Measurements from ENCODE around the gene PSMF1. TPM values are rescaled to one million over a fixed set of nuclear protein-coding genes. Genes with fewer than 3 reads are reported as not detected.
A peak's percentile ranks its signal among the peaks of the same experiment; 100 is the strongest.

PSMF1 gene
- total and polyA plus RNA-seq, 9 of the 15 experiments (the other 6 are each of a cell fraction or from before 2014, with no cell fraction given): 8.5 to 192 (median 33.2) TPM

DNA sequence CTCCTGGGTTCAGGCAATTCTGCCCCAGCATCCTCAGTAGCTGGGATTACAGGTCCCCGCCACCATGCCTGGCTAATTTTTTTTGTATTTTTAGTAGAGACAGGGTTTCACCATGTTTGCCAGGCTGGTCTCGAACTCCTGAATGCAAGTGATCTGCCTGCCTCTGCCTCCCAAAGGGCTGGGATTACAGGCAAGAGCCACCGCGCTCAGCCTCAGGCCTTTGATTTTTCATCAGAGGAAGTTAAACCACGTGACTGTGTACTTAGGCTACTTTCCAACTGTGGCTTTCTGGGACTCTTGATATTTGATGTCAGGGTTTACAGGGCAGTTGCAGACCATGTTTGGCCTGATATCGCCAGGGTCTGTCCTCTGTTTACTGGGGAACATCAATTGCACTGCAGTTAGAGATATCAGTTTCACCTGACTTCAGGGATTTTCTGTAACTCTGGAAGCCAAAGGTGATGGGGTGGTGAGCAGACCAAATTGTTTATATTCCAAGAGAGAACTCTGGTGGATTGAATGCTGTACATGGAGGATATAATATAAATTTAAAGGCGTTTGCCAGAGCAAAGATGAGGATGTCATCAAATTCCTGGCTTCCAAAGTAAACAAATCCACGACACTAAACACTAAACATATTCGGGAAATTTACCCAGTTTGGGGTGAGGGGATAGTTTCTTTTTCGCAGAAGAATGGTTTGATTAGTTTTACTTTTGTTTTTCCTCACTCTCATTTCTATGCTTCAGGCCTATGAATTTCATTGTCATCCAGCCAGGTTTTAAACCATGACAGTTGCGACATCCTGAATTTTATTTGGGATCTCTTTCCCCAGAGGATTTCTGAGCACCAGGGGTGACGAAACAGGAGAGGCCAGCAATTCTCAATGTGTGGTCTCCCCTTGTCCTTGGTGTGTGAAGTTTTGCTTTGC is 4.2 kb downstream of the PSMF1 start (continued):
- TF ChIP-seq HSF4 (CRISPR knock-in tag; IDR thresholded peaks at IDR 0.05; ENCODE audit: borderline replicate concordance) (no peak), DACH1 (IDR thresholded peaks at IDR 0.05; ENCODE audit: partially characterized antibody) (no peak), EP400 (IDR thresholded peaks at IDR 0.05) (no peak), HDGF (IDR thresholded peaks at IDR 0.05) (no peak), FOXP1 (CRISPR knock-in tag; IDR thresholded peaks at IDR 0.05) (no peak), TBP (optimal IDR thresholded peaks at IDR 0.05; ENCODE audit: low read depth, low read length) (no peak), ZNF696 (CRISPR knock-in tag; conservative IDR thresholded peaks at IDR 0.05) (no peak), RBM17 (IDR thresholded peaks at IDR 0.05; ENCODE audit: borderline replicate concordance, low read depth, low read length) (no peak), CHD2 (IDR thresholded peaks at IDR 0.05; ENCODE audit: low read depth, low read length) (no peak), BMI1 (IDR thresholded peaks at IDR 0.05; ENCODE audit: low read length) (no peak), POLR2AphosphoS5 (IDR thresholded peaks at IDR 0.05; ENCODE audit: control insufficient read depth, insufficient read depth, low read depth, low read length) (peak; percentile 60; the same call in 1 of the 2 replicates), ESRRA (IDR thresholded peaks at IDR 0.05; ENCODE audit: borderline replicate concordance, low read depth) (no peak), TAF1 (IDR thresholded peaks at IDR 0.05; ENCODE audit: control insufficient read depth, extremely low read depth, insufficient read depth, low read length, severe bottlenecking) (no peak), TEAD1 (CRISPR knock-in tag; IDR thresholded peaks at IDR 0.05) (peak in 1 of 2 experiments; percentile 24; a peak in 1 of 4 replicates), CC2D1A (IDR thresholded peaks at IDR 0.05) (no peak), EHMT2 (IDR thresholded peaks at IDR 0.05) (no peak), ZNF785 (CRISPR knock-in tag; IDR thresholded peaks at IDR 0.05) (no peak), CREB1 (IDR thresholded peaks at IDR 0.05) (no peak), CREB1 (CRISPR knock-in tag; IDR thresholded peaks at IDR 0.05) (no peak), ZKSCAN3 (CRISPR knock-in tag; IDR thresholded peaks at IDR 0.05) (no peak), EWSR1 (IDR thresholded peaks at IDR 0.05; ENCODE audit: borderline replicate concordance, low read depth, partially characterized antibody) (no peak), HLTF (IDR thresholded peaks at IDR 0.05) (no peak)
- TF ChIP-seq, protein P1, sequence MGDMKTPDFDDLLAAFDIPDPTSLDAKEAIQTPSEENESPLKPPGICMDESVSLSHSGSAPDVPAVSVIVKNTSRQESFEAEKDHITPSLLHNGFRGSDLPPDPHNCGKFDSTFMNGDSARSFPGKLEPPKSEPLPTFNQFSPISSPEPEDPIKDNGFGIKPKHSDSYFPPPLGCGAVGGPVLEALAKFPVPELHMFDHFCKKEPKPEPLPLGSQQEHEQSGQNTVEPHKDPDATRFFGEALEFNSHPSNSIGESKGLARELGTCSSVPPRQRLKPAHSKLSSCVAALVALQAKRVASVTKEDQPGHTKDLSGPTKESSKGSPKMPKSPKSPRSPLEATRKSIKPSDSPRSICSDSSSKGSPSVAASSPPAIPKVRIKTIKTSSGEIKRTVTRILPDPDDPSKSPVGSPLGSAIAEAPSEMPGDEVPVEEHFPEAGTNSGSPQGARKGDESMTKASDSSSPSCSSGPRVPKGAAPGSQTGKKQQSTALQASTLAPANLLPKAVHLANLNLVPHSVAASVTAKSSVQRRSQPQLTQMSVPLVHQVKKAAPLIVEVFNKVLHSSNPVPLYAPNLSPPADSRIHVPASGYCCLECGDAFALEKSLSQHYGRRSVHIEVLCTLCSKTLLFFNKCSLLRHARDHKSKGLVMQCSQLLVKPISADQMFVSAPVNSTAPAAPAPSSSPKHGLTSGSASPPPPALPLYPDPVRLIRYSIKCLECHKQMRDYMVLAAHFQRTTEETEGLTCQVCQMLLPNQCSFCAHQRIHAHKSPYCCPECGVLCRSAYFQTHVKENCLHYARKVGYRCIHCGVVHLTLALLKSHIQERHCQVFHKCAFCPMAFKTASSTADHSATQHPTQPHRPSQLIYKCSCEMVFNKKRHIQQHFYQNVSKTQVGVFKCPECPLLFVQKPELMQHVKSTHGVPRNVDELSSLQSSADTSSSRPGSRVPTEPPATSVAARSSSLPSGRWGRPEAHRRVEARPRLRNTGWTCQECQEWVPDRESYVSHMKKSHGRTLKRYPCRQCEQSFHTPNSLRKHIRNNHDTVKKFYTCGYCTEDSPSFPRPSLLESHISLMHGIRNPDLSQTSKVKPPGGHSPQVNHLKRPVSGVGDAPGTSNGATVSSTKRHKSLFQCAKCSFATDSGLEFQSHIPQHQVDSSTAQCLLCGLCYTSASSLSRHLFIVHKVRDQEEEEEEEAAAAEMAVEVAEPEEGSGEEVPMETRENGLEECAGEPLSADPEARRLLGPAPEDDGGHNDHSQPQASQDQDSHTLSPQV (IDR thresholded peaks at IDR 0.05): no peak
- TF ChIP-seq, protein P2, sequence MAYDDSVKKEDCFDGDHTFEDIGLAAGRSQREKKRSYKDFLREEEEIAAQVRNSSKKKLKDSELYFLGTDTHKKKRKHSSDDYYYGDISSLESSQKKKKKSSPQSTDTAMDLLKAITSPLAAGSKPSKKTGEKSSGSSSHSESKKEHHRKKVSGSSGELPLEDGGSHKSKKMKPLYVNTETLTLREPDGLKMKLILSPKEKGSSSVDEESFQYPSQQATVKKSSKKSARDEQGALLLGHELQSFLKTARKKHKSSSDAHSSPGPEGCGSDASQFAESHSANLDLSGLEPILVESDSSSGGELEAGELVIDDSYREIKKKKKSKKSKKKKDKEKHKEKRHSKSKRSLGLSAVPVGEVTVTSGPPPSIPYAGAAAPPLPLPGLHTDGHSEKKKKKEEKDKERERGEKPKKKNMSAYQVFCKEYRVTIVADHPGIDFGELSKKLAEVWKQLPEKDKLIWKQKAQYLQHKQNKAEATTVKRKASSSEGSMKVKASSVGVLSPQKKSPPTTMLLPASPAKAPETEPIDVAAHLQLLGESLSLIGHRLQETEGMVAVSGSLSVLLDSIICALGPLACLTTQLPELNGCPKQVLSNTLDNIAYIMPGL (CRISPR knock-in tag; IDR thresholded peaks at IDR 0.05): no peak
